HUES6 (cell line): ENCODE data around the gene CYP2U1.
"Not testable (repeated sequence)": the region's sequence is repeated elsewhere in the genome, so short reads cannot be mapped to it uniquely, and the experiment has no call there.

Source experiments
- H3K27ac ChIP-seq: 2 replicates; pipeline ENCODE4 v1.7.0; 2013; ENCODE audit warnings: low read depth, mild to moderate bottlenecking, low read length, inconsistent platforms
- H3K27me3 ChIP-seq: 2 replicates; pipeline ENCODE4 v1.6.1; 2013; ENCODE audit warnings: low read length; ENCODE audit not compliant: control insufficient read depth, insufficient read depth
- H3K36me3 ChIP-seq: 2 replicates; pipeline ENCODE4 v1.6.1; 2013; ENCODE audit warnings: low read length; ENCODE audit not compliant: control insufficient read depth, insufficient read depth
- H3K4me1 ChIP-seq: 2 replicates; pipeline ENCODE4 v1.6.1; 2013; ENCODE audit warnings: low read length; ENCODE audit not compliant: control insufficient read depth, insufficient read depth
- H3K4me3 ChIP-seq: 2 replicates; pipeline ENCODE4 v1.5.1; 2013; ENCODE audit warnings: low read depth, low read length
- H3K9ac ChIP-seq: one replicate; pipeline ENCODE4 v1.6.1; 2013; ENCODE audit warnings: mild to moderate bottlenecking, low read length
- H3K9me3 ChIP-seq: 2 replicates; pipeline ENCODE4 v1.6.1; 2013; ENCODE audit warnings: low read depth, low read length; ENCODE audit not compliant: control insufficient read depth, insufficient read depth

Gene CYP2U1

GRCh38 chr4:107956011-107956410, 24.7 kb downstream of the CYP2U1 start:
- Histone ChIP-seq H3K4me1 (no peaks in the 10 kb centered on the region), H3K9ac (no peak overlapping the region), H3K36me3 (0 out of 2 replicates have a peak, but pooled peaks cover 2% of the 10 kb centered on the region), H3K4me3 (no peak overlapping the region), H3K9me3 (peaks cover 20% of the 10 kb centered on the region), H3K27me3 (no peaks in the 10 kb centered on the region), H3K27ac (no peak overlapping the region)

DNA sequence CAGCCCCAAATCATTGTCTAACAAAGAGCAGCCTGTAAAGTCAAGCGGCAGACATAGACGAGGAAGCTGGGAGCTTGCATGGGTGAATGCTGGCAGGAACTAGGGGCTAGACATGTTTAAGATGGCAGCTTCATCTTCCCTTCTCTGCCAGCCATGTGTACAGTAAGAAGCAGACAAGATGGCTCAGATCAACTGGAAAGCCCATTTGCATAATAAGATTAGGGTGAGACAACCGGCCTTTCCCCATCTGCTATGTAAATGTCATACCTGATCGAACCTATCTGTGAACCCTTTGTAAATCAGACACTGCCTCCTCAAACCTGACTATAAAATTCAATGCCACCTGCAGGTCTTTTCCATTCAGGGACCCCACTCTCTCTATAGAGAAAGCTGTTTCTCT, 35.6 kb downstream of the CYP2U1 start:
- no peak overlapping the region for H3K27ac ChIP-seq
- no peak overlapping the region for H3K4me3 ChIP-seq
- no peak overlapping the region for H3K9ac ChIP-seq
- H3K36me3 ChIP-seq = no peaks in the 10 kb centered on the region
- no peaks in the 10 kb centered on the region for H3K27me3 ChIP-seq
- no peaks in the 10 kb centered on the region for H3K4me1 ChIP-seq
- no peaks in the 10 kb centered on the region for H3K9me3 ChIP-seq

GRCh38 chr4:107967519-107967918, 36.2 kb downstream of the CYP2U1 start:
- not testable (repeated sequence) for H3K9me3 ChIP-seq, H3K36me3 ChIP-seq, H3K9ac ChIP-seq, H3K27ac ChIP-seq, H3K4me1 ChIP-seq, H3K4me3 ChIP-seq, H3K27me3 ChIP-seq

DNA sequence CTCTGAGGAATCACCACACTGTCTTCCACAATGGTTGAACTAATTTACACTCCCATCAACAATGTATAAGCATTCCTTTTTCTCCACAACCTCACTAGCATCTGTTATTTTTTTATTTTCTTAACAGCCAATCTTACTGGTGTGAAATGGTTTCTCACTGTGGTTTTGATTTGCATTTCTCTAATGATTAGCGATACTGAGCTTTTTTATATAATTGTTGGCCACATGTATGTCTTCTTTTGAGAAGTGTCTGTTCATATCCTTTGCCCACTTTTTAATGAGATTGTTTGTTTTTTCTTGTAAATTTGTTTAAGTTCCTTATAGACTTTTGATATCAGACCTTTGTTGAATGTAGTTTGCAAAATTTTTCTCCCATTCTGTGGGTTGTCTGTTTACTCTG, 36.6 kb downstream of the CYP2U1 start:
- not testable (repeated sequence) for H3K4me3 ChIP-seq, H3K9me3 ChIP-seq

GRCh38 chr4:107970063-107970798, 38.9 kb downstream of the CYP2U1 start:
- no peaks in the 10 kb centered on the region for H3K4me1 ChIP-seq
- H3K27me3 ChIP-seq = no peaks in the 10 kb centered on the region
- H3K9me3 ChIP-seq = no peaks in the 10 kb centered on the region
- no peak overlapping the region for H3K9ac ChIP-seq
- H3K4me3 ChIP-seq = no peak overlapping the region
- no peak overlapping the region for H3K27ac ChIP-seq
- no peaks in the 10 kb centered on the region for H3K36me3 ChIP-seq

More for the DNA sequence above, 36.6 kb downstream of the CYP2U1 start:
- H3K27me3 ChIP-seq, H3K4me1 ChIP-seq, H3K36me3 ChIP-seq, H3K9ac ChIP-seq, H3K27ac ChIP-seq: not testable (repeated sequence)

DNA sequence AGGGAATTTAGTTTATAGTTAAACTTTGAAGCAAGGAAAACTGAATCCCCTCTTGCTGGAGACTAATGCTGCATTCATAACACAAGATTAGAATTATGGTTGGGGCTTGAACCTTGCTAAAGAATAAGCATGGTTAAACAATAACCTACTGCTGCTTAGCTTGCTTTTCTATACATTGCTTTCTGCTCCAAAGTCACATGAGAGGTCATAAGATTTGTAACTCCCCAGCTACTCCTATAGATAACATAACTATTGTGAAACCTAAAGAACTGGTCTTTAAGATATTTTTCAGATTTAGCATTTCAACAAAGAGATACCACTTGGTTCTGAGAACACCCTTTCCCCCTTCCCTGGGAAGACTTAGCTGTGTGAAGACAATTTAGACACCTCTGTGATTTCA, 41.3 kb downstream of the CYP2U1 start:
- H3K9ac ChIP-seq = no peak overlapping the region
- no peak overlapping the region for H3K4me3 ChIP-seq

GRCh38 chr4:107974523-107974922, 43.2 kb downstream of the CYP2U1 start:
- Histone ChIP-seq H3K4me1 (no peaks in the 10 kb centered on the region), H3K9me3 (no peaks in the 10 kb centered on the region), H3K4me3 (no peak overlapping the region), H3K9ac (no peak overlapping the region), H3K27me3 (no peaks in the 10 kb centered on the region), H3K36me3 (no peaks in the 10 kb centered on the region), H3K27ac (no peak overlapping the region)

More for the DNA sequence above, 41.3 kb downstream of the CYP2U1 start:
- Histone ChIP-seq H3K9me3 (no peaks in the 10 kb centered on the region), H3K27me3 (no peaks in the 10 kb centered on the region), H3K4me1 (no peaks in the 10 kb centered on the region), H3K36me3 (no peaks in the 10 kb centered on the region), H3K27ac (no peak overlapping the region)

- Histone ChIP-seq H3K9me3 (no peaks in the 10 kb centered on the region; the same call in 1 of the 2 replicates), H3K4me1 (no peaks in the 10 kb centered on the region), H3K27ac (no peak overlapping the region), H3K27me3 (no peaks in the 10 kb centered on the region), H3K36me3 (no peaks in the 10 kb centered on the region), H3K9ac (no peak overlapping the region), H3K4me3 (no peak overlapping the region)
These were observed 46.1 kb downstream of the CYP2U1 start for GRCh38 chr4:107977482-107977881.

DNA sequence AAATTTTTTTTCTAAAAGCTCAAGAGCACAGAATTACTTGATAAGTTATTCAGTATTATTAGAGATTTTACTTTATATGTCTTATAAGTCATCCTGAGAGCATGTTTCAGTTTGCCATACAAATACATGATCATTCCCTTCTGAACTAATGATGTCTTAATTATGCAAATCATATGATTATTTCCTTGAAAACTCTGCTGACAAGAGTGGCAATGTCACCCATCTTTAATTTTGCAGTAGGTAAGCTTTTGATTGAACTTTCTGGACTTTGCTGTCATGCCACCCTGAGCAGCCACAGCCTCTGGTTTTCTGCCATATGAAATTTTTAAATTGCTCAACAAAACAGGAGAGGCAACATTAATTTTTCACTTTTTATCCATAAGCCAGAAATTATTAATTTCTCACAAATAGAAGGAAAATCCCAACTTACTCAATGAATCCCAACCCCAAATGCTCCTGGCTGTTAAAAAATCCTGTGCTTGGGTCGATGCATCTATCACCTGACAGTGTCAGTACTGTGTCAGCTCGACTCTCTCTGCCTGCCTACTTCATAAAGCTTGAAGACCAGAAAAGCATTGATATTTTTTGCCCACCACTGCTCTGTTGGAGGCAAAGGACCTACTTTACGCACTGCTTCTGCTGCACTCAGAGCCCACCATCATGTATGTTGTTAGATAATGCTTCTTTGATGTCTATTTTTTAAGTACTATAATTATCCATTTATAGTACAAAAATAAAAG, 46.8 kb downstream of the CYP2U1 start:
- no peak overlapping the region for H3K9ac ChIP-seq
- no peaks in the 10 kb centered on the region for H3K4me1 ChIP-seq
- no peaks in the 10 kb centered on the region for H3K36me3 ChIP-seq
- no peak overlapping the region for H3K4me3 ChIP-seq
- no peaks in the 10 kb centered on the region; the same call in 1 of the 2 replicates for H3K9me3 ChIP-seq
- H3K27ac ChIP-seq = no peak overlapping the region
- H3K27me3 ChIP-seq = no peaks in the 10 kb centered on the region

- H3K4me1 ChIP-seq = no peaks in the 10 kb centered on the region
- no peaks in the 10 kb centered on the region; the same call in 1 of the 2 replicates for H3K9me3 ChIP-seq
- H3K27me3 ChIP-seq = no peaks in the 10 kb centered on the region
- no peaks in the 10 kb centered on the region for H3K36me3 ChIP-seq
- no peak overlapping the region for H3K27ac ChIP-seq
- no peak overlapping the region for H3K9ac ChIP-seq
- H3K4me3 ChIP-seq = no peak overlapping the region
These were observed 47.5 kb downstream of the CYP2U1 start for GRCh38 chr4:107978716-107979451.
